Panc1 (cell line): ENCODE measurements around the gene THTPA. TPM values are rescaled to one million over a fixed set of nuclear protein-coding genes. Genes with fewer than 3 reads are reported as not detected.
A peak's percentile ranks its signal among the peaks of the same experiment; 100 is the strongest.

ENCODE experiments used
- ATAC-seq: fragments of 200-7000 bp; cut with Tn5 transposase; 2 replicates; pipeline ENCODE4 v1.9.1; 2020; ENCODE audit warnings: mild to moderate bottlenecking, moderate library complexity
- BruUV-seq: library from RNA; stranded (reverse); fragments of 400-500 nt; replicated peaks from 2 replicates; lab custom pipeline; 2021; lab: Mats Ljungman, UMichigan
- CTCF ChIA-PET: fragments of 300-600 bp; sonication (Branson Sonifier 250); formaldehyde crosslinking; loops from one replicate; lab custom pipeline; 2022; ENCODE audit warnings: antibody characterized with exemption; lab: Charles Lee
- POLR2A ChIA-PET: fragments of 300-600 bp; sonication (Branson Sonifier 250); formaldehyde crosslinking; loops from one replicate; lab custom pipeline; 2022; ENCODE audit warnings: antibody characterized with exemption; lab: Charles Lee
- DNase-seq: peaks from one replicate; pipeline ENCODE4 v3.0.0-alpha.2; 2010; ENCODE audit warnings: low read depth, low spot score
- H3K27ac ChIP-seq: 2 replicates; pipeline ENCODE4 v1.5.1; 2011; ENCODE audit warnings: mild to moderate bottlenecking, low read length, inconsistent platforms
- H3K27me3 ChIP-seq: fragments of 200-500 bp; sonication (Bioruptor generic); 2 replicates; pipeline ENCODE4 v1.6.0; 2014; ENCODE audit warnings: low read length, inconsistent platforms; ENCODE audit not compliant: control insufficient read depth, insufficient read depth
- H3K36me3 ChIP-seq: fragments of 200-500 bp; sonication (Bioruptor generic); 2 replicates; pipeline ENCODE4 v1.5.1; 2014; ENCODE audit warnings: inconsistent platforms, mild to moderate bottlenecking, low read length, moderate library complexity; ENCODE audit not compliant: control insufficient read depth, insufficient read depth
- H3K4me1 ChIP-seq: 2 replicates; pipeline ENCODE4 v1.5.1; 2011; ENCODE audit warnings: inconsistent platforms, mild to moderate bottlenecking, low read length, moderate library complexity; ENCODE audit not compliant: control insufficient read depth, insufficient read depth
- H3K4me3 ChIP-seq, 2 experiments: 2 replicates each; pipeline ENCODE4 v1.5.1; 2011 to 2012; ENCODE audit warnings: low read depth in 2 of 2, low read length in 2 of 2, mild to moderate bottlenecking in 2 of 2, inconsistent platforms in 1 of 2, moderate library complexity in 1 of 2
- H3K9me3 ChIP-seq: fragments of 200-500 bp; sonication (Bioruptor generic); 2 replicates; pipeline ENCODE4 v1.5.1; 2014; ENCODE audit warnings: low read depth, mild to moderate bottlenecking, inconsistent platforms, low read length, moderate library complexity; ENCODE audit not compliant: control insufficient read depth, insufficient read depth
- POLR2AphosphoS5 ChIP-seq: IDR thresholded peaks from 2 replicates; pipeline ENCODE4 v1.6.1; 2012; ENCODE audit warnings: mild to moderate bottlenecking, low read depth, low read length, moderate library complexity
- REST ChIP-seq, 2 experiments: IDR thresholded peaks; 2 replicates each; pipeline ENCODE4 v1.6.1; 2011 to 2012; ENCODE audit warnings: low read depth in 2 of 2, control low read depth in 1 of 2, low read length in 1 of 2, mild to moderate bottlenecking in 1 of 2, moderate library complexity in 1 of 2; ENCODE audit not compliant: insufficient read depth in 1 of 2
- SIN3A ChIP-seq: IDR thresholded peaks from 2 replicates; pipeline ENCODE4 v1.6.1; 2012; ENCODE audit warnings: low read depth, mild to moderate bottlenecking, low read length, moderate library complexity, borderline replicate concordance; ENCODE audit not compliant: insufficient read depth
- TCF7L2 ChIP-seq: IDR thresholded peaks from 2 replicates; pipeline ENCODE4 v1.6.1; 2011; ENCODE audit warnings: mild to moderate bottlenecking, low read depth, low read length, inconsistent platforms
- in situ Hi-C: cut with HindIII; loops from 2 replicates; pipeline ENCODE4 v1.10.0; 2016; ENCODE audit warnings: low sequenced_read_pairs, low pct_unique_long_range_greater_than_20kb
- intact Hi-C: fragments of 100-400 bp; cut with micrococcal nuclease; formaldehyde crosslinking; loops from one replicate; pipeline ENCODE4 v1.10.0; 2022; ENCODE audit not compliant: unreplicated experiment
- total RNA-seq: library from RNA; stranded (reverse); gene quantifications from one replicate; pipeline ENCODE4 v1.2.1, GENCODE V29; 2021; ENCODE audit not compliant: unreplicated experiment
- TF ChIP-seq, protein P1 (sequence below): fragments of 450-650 bp; IDR thresholded peaks from 2 replicates; pipeline ENCODE4 v1.5.1; 2017; ENCODE audit warnings: mild to moderate bottlenecking

The THTPA gene
- total RNA-seq, 1 experiment from 2014 or later = 13.3 TPM

- no TSS peak for BruUV-seq
- DNase-seq (no peak), ATAC-seq (0 out of 2 replicates have a peak, but pooled peaks have one; percentile 13)
- Histone ChIP-seq H3K4me3 (peak overlapping the region; percentile 71 to 80), H3K9me3 (no peaks in the 10 kb centered on the region), H3K4me1 (no peaks in the 10 kb centered on the region), H3K27me3 (no peaks in the 10 kb centered on the region), H3K27ac (peak overlapping the region; percentile 75), H3K36me3 (peaks cover 3% of the 10 kb centered on the region; the same call in 1 of the 2 replicates)
- intact Hi-C loops (loop anchor here (10.0 kb wide), 1 partner anchor 226 kb away; the partner anchor contains the start of gene PABPN1), in situ Hi-C loops (no loop called here)
- no peak for TF ChIP-seq REST (IDR thresholded peaks at IDR 0.05; ENCODE audit: insufficient read depth in 1 of 2, low read depth in 2 of 2, low read length in 1 of 2)
- no peak for TF ChIP-seq TCF7L2
- no peak for TF ChIP-seq SIN3A
- TF ChIP-seq POLR2AphosphoS5 = no peak
- TF ChIP-seq, protein P1, sequence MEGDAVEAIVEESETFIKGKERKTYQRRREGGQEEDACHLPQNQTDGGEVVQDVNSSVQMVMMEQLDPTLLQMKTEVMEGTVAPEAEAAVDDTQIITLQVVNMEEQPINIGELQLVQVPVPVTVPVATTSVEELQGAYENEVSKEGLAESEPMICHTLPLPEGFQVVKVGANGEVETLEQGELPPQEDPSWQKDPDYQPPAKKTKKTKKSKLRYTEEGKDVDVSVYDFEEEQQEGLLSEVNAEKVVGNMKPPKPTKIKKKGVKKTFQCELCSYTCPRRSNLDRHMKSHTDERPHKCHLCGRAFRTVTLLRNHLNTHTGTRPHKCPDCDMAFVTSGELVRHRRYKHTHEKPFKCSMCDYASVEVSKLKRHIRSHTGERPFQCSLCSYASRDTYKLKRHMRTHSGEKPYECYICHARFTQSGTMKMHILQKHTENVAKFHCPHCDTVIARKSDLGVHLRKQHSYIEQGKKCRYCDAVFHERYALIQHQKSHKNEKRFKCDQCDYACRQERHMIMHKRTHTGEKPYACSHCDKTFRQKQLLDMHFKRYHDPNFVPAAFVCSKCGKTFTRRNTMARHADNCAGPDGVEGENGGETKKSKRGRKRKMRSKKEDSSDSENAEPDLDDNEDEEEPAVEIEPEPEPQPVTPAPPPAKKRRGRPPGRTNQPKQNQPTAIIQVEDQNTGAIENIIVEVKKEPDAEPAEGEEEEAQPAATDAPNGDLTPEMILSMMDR = no peak
- POLR2A ChIA-PET = no interaction called here
- CTCF ChIA-PET = no interaction called here
Observed at GRCh38 chr14:23550812-23551265, 5.2 kb upstream of the THTPA start.

GRCh38 chr14:23551266-23552028 lies 4.6 kb upstream of the THTPA start, which contains the start of gene ZFHX2:
ZFHX2 (minus strand) TSS chr14:23551765; CDS start chr14:23535325, 16,440 bp downstream.
- TF ChIP-seq, protein P1 = no peak
- TF ChIP-seq POLR2AphosphoS5 (no peak), REST (IDR thresholded peaks at IDR 0.05; ENCODE audit: insufficient read depth in 1 of 2, low read depth in 2 of 2, low read length in 1 of 2) (no peak), SIN3A (no peak), TCF7L2 (no peak)
- no peaks in the 10 kb centered on the region for H3K4me1 ChIP-seq
- in situ Hi-C loops (no loop called here), intact Hi-C loops (loop anchor here (10.0 kb wide), 1 partner anchor 227 kb away; the partner anchor contains the start of gene PABPN1)
- H3K9me3 ChIP-seq = no peaks in the 10 kb centered on the region
- ChIA-PET POLR2A (interaction anchor here (0.6 kb wide), 1 partner anchor 9 kb away, joined by 3 read pairs; no protein-coding TSS in a partner anchor), CTCF (interaction anchor here (0.6 kb wide), 1 partner anchor 75 kb away, joined by 3 read pairs; no protein-coding TSS in a partner anchor)
- H3K27ac ChIP-seq = peak within 1 kb of the TSS; percentile 75
- DNase-seq = no peak
- H3K36me3 ChIP-seq = peaks cover 7% of the 10 kb centered on the region; the same call in 1 of the 2 replicates
- H3K27me3 ChIP-seq = no peaks in the 10 kb centered on the region
- ATAC-seq = peak; percentile 85
- H3K4me3 ChIP-seq = peak within 1 kb of the TSS; percentile 71 to 80
- no TSS peak for BruUV-seq
